Kidney glomerular epithelial cell (primary cell): ENCODE data around the gene PRSS53.

Experiments
- DNase-seq: peaks from one replicate; lab custom pipeline; 2025; lab: John Stamatoyannopoulos, UW

PRSS53 gene

DNA sequence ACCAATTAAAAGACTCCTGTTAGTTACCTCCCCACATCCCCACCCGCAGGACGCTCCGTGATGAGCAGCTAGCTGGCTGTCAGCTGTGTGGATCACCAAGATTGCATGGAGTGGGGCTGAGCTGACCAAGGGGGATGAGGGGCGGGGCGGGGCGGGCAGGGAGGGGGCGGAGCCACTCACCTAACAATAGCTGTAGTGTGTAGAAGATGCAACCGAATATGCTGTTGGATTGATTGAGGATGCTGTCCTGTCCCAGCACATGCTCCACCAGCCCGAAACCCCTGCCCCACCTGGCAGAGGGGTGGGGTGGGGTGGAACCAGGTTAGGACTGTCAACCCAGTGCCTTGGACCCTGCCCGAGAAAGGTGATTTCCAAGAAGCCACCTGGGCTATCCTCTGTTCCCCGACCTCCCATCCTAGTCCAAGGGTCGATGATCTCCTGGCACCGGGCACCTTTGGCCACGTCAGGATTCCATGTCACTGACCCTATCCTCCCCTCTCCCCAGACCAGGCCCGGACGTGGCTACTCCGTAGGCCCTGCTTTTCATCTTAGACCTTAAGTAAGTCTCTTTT is 4.5 kb upstream of the PRSS53 start:
- DNase-seq: peak; percentile 5

DNA sequence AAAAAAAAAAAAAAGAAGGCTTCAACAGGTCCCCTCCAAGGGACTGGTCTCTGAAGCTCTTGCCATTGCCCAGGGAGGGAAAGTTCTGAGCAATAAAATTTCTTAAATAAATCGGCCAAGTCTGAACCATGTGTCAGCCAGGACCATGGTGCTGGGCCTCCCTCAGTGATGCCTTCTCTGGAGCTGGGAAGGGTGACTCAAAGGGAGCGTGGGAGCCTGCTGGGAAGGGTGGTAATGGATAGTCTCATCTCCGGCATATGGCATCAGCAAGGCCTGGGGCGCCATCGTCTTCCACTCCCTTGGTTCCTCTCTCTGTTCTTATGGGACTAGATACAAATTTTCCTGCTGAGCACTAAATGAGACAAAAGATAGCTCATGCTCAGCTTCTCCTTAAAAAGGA is 3.6 kb upstream of the PRSS53 start:
- DNase-seq: no peak

DNA sequence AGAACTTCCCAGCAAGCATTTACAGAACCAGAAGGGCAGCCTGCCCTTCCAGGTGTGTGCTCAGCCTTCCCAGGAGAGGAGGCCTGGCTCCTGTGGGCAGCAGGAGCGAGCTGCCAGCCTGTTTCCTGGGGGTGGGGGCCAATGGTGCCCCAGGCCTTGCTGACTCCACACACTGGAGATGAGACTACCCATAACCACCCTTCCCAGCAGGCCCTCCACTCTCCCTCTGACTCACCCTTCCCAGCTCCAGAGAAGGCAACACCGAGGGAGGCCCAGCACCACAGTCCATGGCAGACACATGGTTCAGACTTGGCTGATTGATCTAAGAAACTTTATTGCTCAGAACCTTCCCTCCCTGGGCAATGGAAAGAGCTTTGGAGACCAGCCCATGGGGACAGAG is 1.8 kb upstream of the PRSS53 start:
- DNase-seq: no peak

DNA sequence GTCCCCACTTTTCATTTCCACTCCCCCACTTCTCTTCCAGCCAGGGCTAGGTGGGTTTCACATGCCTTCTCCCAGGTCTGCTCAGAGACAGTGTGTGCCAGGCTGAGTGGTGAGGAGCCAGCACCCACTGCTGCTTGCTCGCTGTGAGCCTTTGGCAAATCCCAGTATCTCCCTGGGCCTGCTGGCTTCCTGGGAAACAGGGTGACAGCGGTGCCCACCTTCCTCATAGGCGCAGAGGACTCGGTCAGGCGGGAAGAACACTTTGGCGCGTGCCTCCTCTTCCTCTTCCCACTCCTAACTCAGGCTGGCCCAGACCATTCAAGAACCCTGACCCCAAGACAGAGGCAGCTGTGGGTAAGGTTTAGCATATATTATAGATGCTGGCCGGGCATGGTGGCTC is 456 bp upstream of the PRSS53 start:
- DNase-seq: no peak

DNA sequence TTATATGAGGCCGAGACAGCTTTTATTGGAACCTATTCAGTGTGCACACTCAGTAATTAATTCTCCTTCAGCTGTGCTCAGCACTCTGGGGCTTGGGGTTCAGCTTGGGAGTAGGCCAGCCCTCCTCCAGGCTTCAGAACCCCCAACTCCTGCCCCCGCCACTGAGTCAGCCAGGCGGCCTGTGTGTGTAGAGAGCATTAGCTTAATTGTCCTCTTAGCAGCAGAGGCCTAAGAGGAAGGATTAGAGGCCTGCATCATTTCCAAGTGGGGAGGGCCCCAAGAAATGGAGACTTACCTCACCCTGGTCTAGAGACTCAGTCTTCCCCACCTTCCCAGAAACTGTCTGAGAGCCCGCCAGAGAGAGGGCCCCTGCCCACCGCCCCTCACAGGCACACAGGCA is 772 bp downstream of the PRSS53 start:
- no peak for DNase-seq

DNA sequence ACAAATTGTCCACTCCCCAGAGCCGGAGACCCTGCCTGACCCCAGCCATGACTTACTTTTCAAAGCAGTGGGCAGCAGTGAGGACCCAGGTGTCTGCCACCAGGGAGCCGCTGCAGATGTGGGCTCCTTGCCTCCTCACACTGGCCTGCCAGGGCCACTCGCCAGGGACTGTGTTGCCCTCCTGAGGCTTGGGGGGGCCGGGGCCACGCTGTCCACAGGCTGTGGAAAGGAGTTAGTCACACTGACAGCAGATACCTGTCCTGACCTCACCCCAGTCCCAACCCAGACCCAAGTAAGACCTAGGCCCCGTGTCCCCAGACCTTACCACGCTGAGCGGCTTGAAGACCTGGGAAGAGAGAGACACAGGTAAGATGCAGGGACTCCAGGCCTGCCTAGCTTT is 1.3 kb downstream of the PRSS53 start:
- no peak for DNase-seq

DNA sequence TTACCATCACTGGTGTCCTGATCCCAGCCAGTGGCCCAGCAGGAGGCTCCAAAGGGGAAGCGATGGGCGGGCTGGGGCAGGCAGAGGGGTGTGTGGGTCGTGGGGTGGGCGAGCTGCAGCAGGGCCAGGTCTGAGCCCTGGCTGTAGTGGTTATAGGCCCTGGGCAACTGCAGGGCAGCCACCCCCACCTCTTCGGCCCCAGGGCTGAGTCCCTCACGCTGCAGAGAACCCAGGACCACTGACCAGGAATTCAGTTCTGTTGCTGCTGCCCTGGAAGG is 2.2 kb downstream of the PRSS53 start:
- DNase-seq: no peak

DNA sequence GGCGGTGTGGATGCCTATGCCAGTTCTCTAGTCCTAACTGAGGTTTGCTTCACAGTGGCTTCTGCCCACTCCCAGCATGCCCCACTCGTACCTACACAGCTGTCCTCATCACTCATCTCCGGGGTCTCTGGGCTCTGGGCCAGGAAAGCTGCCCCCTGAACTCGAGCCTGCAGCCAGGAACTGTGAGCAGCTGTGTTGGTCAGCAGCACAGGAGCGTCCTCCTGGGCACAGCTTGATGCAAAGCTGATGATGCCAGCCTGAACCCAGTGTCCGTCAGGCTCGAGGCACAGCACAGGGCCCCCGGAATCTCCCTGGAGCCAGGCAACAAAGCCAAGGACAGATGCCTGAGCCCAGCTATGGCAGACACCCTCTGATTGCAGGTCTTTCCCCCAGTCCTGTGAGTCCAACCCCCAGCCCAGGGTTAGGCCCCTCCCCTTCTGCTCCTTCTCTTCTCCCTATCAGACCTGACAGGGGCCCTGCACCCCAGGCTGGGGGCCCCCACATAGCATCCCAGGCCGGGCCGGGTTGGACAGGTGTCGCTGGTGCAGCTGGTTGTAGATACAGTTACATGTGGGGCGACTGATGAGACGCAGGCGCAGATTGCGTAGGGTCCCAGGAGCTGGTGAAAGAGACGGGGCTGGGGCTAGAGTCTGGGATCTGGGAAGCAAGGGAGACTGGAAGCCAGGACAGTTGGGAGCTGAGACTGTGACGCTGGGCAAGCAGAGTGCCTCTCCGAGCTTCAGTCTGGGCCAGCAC is 2.7 kb downstream of the PRSS53 start:
- DNase-seq: no peak

DNA sequence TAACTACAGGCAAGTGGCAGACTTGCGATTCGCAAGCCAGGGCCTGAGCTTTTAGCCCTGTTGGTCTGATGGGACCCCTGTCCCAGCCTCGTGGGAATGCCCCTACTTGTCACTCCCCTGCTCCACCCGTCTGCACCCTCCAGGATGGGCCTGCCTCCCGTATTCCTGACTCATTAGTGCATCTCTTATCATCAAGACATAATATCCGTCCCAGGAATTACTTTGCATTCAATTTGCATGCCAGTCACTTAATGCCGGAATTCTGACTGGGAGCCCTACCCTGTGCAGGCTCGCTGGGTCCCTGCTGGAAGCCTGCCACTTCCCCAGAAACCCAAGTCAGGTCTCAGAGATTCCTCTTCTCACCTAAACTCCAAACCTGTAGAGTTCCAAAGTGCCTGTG is 3.3 kb downstream of the PRSS53 start:
- no peak for DNase-seq

DNA sequence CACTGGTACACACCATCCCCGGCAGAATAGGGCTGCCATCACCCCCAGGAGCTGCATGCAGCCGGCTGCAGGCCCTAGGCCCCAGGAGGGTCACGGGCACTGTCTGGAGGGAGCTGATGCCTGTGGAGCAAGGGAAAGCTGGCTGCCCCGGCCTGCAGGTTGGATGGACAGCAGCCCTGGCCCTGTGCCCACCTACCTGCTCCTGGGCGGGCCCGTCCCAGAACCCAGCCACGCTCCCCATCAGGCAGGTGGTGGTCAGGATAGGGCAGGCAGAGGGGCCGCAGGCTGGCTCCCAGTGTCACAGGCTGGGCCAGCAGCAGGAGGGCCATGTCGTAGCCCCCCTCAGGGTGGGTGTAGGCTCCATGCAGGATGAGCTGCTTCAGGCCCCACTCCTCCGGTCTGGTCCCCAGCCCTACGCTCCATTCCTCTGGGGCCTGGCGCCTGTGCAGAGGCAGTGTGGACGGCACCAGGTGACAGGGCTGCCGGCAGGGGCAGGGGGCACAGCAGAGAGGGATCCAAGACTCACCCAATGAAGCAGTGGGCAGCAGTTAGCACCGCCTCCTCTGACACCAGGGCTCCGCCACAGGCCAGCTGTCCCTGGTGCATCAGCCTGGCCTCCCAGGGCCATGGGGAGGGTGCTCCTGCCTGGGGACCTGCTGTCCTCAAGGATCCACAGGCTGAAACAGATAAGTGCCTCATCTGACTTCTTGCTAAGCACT is 4.0 kb downstream of the PRSS53 start:
- no peak for DNase-seq

DNA sequence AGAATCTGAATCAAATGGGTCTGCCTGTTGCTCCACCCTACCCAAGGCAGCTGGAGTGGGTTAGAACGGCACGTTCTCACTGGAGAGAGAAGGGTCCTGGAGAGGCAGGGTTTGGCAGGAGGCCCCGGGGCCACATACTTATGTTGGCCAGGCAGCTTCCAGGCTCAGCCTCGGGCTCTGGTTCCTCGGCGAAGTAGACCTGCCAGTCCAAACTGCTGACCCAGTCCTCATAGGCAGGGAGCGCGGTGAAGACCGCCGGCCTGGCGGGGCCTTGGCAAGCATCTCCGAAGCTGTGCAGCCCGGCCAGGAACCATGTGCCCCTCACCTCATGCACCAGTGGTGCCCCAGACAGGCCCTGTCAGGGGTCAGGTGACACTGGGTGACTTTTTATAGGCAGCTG is 4.8 kb downstream of the PRSS53 start:
- no peak for DNase-seq

DNA sequence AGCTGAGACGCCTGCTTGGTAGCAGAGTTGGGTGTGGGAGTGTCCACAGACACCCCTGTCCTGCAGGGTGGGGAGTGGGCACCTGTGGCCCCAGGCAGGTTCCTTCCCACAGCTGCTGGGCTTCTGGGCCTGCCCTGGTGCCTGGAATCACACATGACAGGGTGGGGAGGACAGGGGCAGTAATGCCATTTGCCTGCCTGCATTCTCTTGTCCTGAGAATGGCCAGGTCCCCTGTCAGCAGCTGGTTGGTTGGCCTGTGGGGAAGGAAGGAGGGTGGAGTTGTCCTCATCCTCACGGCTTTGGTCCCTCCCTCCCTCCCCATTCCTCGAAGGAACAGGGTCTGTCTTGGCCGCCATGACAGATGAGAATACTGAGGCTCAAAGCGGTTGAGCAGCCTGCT is 5.2 kb downstream of the PRSS53 start:
- no peak for DNase-seq

DNA sequence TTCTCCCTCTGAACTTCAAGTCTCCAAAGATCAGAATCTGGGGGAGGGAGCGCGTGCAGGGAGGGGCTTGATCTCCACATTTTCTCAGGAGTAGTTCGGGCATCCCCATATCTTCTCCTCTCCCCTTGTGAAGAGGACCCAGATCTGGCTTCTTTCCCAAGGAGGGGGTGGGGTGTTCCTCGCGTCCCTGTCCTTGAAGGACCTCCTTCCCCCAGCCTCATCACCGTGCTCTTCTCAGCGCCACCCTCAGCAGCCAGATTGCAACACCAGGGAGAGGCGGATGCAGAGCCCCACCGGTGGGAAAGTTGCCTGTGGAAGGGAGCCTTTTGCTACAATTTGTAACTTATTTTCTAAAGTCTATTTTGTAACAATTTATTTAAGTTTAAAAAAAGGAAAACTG is 5.7 kb downstream of the PRSS53 start:
- DNase-seq: no peak

DNA sequence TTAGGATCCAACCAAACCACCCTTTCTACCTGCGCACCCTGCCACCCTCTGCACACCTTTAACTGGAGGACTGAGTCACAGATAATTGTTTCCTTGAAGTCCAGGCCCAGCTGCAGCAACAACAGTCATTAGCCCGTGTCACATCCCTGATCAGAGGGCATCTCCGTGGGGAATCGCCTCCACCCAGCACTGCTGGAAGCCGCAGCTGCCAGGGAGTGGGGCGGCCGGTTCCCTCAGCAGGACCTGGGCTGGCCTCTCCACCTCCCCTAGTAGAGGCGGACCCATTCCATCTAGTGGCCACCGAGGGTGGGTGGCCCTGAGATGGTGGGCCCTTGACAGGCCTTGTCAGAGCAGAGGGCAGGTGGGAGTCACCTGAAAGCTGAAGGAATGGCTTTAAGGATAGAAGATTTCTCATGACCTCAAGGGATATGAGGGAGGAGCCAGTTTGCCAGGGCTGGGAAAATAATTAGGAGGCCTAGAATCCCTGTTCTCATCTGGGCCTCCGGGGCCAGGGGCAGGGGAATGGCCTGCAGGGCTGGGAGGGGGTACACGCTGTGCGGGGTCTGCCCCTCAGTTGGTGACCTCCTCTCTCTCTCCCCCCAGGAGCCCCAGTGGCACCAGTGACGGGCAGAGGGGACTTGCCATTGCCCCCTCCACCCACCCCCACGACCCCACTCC is 6.2 kb downstream of the PRSS53 start:
- DNase-seq: no peak

DNA sequence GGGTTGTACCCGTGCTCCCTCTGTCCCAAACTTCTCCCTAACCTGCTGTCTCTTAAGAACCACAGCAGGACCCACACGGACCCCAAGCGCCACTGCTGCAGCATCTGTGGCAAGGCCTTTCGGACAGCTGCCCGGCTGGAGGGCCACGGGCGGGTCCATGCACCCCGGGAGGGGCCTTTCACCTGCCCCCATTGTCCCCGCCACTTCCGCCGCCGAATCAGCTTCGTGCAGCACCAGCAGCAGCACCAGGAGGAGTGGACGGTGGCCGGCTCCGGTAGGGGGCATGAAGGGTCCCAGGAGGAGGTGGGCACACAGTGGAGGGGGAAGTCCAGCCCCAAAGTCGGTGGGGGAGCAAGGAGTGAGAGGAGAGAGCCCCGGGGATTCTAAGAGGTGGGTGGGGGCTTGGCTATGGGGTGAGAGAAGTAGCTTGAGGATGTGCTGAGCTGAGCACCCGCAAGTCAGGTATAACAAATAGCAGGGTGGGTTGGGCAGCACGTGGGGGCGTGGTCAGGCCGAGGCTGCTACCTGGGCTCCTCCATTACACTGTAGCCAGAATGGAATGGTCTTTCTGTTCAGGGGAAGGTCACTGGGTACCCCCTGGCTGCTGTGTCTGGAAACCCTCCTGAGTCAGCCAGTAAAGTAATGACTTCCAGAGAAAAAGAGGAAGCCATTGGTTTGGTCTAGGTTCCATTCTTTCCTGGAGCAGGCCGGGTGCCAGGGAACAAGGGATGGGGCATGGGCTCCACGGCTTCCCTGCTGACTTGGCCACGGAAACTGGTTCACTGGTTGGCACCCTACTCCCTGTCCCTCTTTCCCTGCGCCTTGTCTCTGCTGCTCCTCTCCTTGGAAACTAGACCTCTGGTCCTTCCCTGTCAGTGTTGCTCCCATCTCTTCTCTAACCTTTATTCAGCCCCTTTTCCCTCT is 7.1 kb downstream of the PRSS53 start:
- DNase-seq: no peak

DNA sequence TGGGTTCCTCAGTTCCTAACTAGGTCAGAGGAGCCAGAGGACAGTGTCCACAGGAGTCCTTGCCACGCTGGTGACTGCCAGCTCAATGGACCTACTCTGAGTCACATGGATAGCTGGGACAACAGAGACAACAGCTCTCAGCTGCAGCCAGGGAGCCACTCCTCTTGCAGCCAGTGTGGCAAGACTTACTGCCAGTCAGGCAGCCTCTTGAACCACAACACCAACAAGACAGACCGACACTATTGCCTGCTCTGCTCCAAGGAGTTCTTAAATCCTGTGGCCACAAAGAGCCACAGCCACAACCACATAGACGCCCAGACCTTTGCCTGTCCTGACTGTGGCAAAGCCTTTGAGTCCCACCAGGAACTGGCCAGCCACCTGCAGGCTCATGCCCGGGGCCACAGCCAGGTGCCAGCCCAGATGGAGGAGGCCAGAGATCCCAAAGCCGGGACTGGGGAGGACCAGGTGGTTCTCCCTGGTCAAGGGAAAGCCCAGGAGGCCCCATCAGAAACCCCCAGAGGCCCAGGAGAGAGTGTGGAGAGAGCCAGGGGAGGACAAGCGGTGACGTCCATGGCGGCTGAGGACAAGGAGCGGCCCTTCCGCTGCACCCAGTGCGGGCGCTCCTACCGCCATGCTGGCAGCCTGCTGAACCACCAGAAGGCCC is 7.9 kb downstream of the PRSS53 start:
- DNase-seq: no peak

DNA sequence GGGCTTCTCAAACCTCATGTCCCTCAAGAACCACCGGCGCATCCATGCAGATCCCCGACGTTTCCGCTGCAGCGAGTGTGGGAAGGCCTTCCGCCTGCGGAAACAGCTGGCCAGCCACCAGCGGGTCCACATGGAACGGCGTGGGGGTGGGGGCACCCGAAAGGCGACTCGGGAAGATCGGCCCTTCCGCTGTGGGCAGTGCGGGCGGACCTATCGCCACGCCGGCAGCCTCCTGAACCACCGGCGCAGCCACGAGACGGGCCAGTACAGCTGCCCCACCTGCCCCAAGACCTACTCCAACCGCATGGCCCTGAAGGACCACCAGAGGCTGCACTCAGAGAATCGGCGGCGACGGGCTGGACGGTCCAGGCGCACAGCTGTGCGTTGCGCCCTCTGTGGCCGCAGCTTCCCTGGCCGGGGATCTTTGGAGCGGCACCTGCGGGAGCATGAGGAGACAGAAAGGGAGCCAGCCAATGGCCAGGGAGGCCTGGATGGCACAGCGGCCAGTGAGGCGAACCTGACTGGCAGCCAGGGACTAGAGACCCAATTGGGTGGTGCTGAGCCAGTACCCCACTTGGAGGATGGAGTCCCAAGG is 8.6 kb downstream of the PRSS53 start:
- no peak for DNase-seq

DNA sequence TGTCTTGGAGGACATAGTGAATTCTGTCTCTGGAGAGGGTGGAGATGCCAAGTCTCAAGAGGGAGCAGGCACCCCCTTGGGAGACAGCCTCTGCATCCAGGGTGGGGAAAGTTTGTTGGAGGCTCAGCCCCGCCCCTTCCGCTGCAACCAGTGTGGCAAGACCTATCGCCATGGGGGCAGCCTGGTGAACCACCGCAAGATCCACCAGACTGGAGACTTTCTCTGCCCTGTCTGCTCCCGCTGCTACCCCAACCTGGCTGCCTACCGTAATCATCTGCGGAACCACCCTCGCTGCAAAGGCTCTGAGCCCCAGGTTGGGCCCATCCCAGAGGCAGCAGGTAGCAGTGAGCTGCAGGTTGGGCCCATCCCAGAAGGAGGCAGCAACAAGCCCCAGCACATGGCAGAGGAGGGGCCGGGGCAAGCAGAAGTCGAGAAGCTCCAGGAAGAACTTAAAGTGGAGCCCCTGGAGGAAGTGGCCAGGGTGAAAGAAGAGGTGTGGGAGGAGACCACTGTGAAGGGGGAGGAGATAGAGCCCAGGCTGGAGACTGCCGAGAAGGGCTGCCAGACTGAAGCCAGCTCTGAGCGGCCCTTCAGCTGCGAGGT is 9.3 kb downstream of the PRSS53 start:
- DNase-seq: no peak

DNA sequence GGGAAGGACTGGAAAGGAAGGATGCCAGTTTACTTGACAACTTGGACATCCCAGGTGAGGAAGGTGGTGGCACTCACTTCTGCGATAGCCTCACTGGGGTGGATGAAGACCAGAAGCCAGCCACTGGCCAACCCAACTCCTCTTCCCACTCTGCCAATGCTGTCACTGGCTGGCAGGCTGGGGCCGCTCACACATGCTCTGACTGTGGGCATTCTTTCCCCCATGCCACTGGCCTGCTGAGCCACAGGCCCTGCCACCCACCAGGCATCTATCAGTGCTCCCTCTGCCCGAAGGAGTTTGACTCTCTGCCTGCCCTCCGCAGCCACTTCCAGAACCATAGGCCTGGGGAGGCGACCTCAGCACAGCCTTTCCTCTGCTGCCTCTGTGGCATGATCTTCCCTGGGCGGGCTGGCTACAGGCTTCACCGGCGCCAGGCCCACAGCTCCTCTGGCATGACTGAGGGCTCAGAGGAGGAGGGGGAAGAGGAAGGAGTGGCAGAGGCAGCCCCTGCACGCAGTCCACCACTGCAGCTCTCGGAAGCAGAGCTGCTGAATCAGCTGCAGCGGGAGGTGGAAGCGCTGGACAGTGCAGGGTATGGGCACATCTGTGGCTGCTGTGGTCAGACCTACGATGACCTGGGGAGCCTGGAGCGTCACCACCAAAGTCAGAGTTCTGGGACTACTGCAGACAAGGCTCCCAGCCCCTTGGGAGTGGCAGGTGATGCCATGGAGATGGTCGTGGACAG is 10.0 kb downstream of the PRSS53 start:
- DNase-seq: no peak
